ENCODE data around the gene GSDME.

The GSDME gene

GRCh38 chr7:24739306-24739705 lies 18.0 kb downstream of the GSDME start:
- H3K36me3 ChIP-seq (ENCODE audit: control insufficient read depth in 2 of 2, insufficient read depth in 1 of 2, low read length in 2 of 2), result no peaks in the 10 kb centered on the region
- POLR2A ChIA-PET, result no interaction called here
- no peaks in the 10 kb centered on the region for H3K9me3 ChIP-seq (ENCODE audit: control insufficient read depth, insufficient read depth, low read depth, low read length)
- CTCF ChIA-PET, result no interaction called here
- TF ChIP-seq ZNF558 (tag by site-specific recombination; IDR thresholded peaks at IDR 0.05) (no peak), ZNF324 (tag by site-specific recombination; IDR thresholded peaks at IDR 0.05) (no peak), ZNF211 (tag by site-specific recombination; IDR thresholded peaks at IDR 0.05; ENCODE audit: low read depth) (no peak), YY2 (tag by site-specific recombination; IDR thresholded peaks at IDR 0.05) (no peak), ZBTB20 (tag by site-specific recombination; IDR thresholded peaks at IDR 0.05) (no peak)
- TF ChIP-seq, protein P1, sequence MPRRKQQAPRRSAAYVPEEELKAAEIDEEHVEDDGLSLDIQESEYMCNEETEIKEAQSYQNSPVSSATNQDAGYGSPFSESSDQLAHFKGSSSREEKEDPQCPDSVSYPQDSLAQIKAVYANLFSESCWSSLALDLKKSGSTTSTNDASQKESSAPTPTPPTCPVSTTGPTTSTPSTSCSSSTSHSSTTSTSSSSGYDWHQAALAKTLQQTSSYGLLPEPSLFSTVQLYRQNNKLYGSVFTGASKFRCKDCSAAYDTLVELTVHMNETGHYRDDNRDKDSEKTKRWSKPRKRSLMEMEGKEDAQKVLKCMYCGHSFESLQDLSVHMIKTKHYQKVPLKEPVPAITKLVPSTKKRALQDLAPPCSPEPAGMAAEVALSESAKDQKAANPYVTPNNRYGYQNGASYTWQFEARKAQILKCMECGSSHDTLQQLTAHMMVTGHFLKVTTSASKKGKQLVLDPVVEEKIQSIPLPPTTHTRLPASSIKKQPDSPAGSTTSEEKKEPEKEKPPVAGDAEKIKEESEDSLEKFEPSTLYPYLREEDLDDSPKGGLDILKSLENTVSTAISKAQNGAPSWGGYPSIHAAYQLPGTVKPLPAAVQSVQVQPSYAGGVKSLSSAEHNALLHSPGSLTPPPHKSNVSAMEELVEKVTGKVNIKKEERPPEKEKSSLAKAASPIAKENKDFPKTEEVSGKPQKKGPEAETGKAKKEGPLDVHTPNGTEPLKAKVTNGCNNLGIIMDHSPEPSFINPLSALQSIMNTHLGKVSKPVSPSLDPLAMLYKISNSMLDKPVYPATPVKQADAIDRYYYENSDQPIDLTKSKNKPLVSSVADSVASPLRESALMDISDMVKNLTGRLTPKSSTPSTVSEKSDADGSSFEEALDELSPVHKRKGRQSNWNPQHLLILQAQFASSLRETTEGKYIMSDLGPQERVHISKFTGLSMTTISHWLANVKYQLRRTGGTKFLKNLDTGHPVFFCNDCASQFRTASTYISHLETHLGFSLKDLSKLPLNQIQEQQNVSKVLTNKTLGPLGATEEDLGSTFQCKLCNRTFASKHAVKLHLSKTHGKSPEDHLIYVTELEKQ (tag by site-specific recombination; IDR thresholded peaks at IDR 0.05; ENCODE audit: borderline replicate concordance), result no peak
- peaks cover 11% of the 10 kb centered on the region for H3K4me1 ChIP-seq (ENCODE audit: control insufficient read depth, insufficient read depth, low read length)
- no peak overlapping the region for H3K4me3 ChIP-seq (ENCODE audit: low read depth, low read length)
- H3K27ac ChIP-seq (ENCODE audit: extremely low read depth, low read depth, low read length), result no peak overlapping the region

DNA sequence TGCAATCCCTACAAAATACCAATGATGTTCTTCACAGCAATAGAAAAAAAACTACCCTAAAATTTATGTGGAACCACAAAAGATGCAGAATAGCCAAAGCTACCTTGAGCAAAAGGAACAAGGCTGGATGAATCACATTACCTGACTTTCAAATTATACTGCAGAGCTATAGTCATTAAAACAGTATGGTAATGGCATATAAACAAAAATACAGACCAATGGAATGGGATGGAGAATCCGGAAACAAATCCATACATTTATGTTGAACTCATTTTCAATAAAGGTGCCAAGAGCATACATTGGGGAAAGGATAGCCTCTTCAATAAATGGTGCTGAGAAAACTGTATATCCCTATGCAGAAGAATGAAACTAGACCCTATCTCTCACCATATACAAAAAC lies 18.7 kb downstream of the GSDME start:
- POLR2A ChIA-PET, result no interaction called here
- H3K4me3 ChIP-seq (ENCODE audit: low read depth, low read length), result no peak overlapping the region
- CTCF ChIA-PET, result interaction anchor here (0.6 kb wide), 1 partner anchor 387 kb away, joined by 4 read pairs; the partner anchor contains the start of gene CYCS
- TF ChIP-seq SETDB1 (IDR thresholded peaks at IDR 0.05; ENCODE audit: insufficient read length, low read length), result peak; percentile 56
- peak; percentile 93 for TF ChIP-seq ZNF280D (tag by site-specific recombination; IDR thresholded peaks at IDR 0.05)
- TF ChIP-seq SCRT2 (tag by site-specific recombination; IDR thresholded peaks at IDR 0.05), result no peak
- TF ChIP-seq ZNF791 (tag by site-specific recombination; IDR thresholded peaks at IDR 0.05), result no peak
- TF ChIP-seq ZFP3 (tag by site-specific recombination; IDR thresholded peaks at IDR 0.05; ENCODE audit: low read depth), result no peak
- TF ChIP-seq TRIM28 (IDR thresholded peaks at IDR 0.05; ENCODE audit: borderline replicate concordance, low read length), result peak; percentile 17; the same call in 1 of the 2 replicates
- no peaks in the 10 kb centered on the region for H3K9me3 ChIP-seq (ENCODE audit: control insufficient read depth, insufficient read depth, low read depth, low read length)
- no peaks in the 10 kb centered on the region for H3K36me3 ChIP-seq (ENCODE audit: control insufficient read depth in 2 of 2, insufficient read depth in 1 of 2, low read length in 2 of 2)
- H3K27ac ChIP-seq (ENCODE audit: extremely low read depth, low read depth, low read length), result no peak overlapping the region
- peaks cover 11% of the 10 kb centered on the region for H3K4me1 ChIP-seq (ENCODE audit: control insufficient read depth, insufficient read depth, low read length)

DNA sequence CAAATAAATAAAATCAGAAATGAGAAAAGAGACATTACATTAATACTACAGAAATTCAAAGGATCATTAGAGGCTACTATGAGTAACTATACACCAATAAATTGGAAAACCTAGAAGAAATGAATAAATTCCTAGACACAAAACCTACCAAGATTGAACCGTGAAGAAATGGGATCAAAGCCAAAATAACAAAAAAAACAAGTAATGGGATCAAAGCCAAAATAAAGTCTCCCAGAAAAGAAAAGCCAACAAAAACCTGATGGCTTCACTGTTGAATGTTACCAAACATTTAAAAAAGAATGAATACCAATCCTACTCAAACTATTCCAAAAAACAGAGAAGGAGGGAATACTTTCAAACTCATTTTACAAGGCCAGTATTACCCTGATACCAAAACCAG lies 20.0 kb downstream of the GSDME start:
- ChIA-PET CTCF (interaction anchor here (0.9 kb wide), 1 partner anchor 13 kb away, joined by 6 read pairs; no protein-coding TSS in a partner anchor), POLR2A (no interaction called here)
- TF ChIP-seq BCL6B (tag by site-specific recombination; IDR thresholded peaks at IDR 0.05) (peak; percentile 87), ZNF571 (tag by site-specific recombination; IDR thresholded peaks at IDR 0.05) (no peak)
- H3K36me3 ChIP-seq (ENCODE audit: control insufficient read depth in 2 of 2, insufficient read depth in 1 of 2, low read length in 2 of 2), result no peaks in the 10 kb centered on the region
- peaks cover 10% of the 10 kb centered on the region for H3K4me1 ChIP-seq (ENCODE audit: control insufficient read depth, insufficient read depth, low read length)
- no peaks in the 10 kb centered on the region for H3K9me3 ChIP-seq (ENCODE audit: control insufficient read depth, insufficient read depth, low read depth, low read length)
- H3K27ac ChIP-seq (ENCODE audit: extremely low read depth, low read depth, low read length), result no peak overlapping the region
- H3K4me3 ChIP-seq (ENCODE audit: low read depth, low read length), result no peak overlapping the region

Measured in HEK293 (cell line).